GM12872 (cell line): ENCODE data around the gene HHIPL1.

ENCODE experiments used
- TF ChIP-seq, protein P1 (sequence below): IDR thresholded peaks from 3 replicates; pipeline ENCODE4 v1.5.1; 2011; ENCODE audit warnings: low read depth, mild to moderate bottlenecking, low read length, moderate library complexity; ENCODE audit not compliant: insufficient read depth

The HHIPL1 gene

DNA sequence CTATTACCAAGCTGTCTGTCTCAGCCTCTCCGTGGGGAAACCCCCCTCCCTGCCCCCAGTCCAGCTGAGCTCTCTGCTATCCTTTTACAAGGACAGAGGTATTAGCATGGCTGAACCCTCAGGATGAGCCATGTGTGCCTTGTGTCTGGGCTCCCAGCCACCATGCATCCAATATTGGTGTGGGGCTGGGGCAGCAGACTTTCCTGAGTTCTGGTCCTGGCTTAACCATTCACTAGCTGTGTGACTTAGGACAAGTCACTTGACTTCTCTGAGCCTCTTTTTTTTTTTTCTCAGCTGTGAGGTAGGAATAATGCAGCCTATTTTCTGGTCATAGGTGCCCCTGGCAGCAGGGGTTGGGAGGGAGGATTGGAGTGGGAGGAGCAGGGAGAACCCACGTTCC lies 22.1 kb downstream of the HHIPL1 start:
- TF ChIP-seq, protein P1, sequence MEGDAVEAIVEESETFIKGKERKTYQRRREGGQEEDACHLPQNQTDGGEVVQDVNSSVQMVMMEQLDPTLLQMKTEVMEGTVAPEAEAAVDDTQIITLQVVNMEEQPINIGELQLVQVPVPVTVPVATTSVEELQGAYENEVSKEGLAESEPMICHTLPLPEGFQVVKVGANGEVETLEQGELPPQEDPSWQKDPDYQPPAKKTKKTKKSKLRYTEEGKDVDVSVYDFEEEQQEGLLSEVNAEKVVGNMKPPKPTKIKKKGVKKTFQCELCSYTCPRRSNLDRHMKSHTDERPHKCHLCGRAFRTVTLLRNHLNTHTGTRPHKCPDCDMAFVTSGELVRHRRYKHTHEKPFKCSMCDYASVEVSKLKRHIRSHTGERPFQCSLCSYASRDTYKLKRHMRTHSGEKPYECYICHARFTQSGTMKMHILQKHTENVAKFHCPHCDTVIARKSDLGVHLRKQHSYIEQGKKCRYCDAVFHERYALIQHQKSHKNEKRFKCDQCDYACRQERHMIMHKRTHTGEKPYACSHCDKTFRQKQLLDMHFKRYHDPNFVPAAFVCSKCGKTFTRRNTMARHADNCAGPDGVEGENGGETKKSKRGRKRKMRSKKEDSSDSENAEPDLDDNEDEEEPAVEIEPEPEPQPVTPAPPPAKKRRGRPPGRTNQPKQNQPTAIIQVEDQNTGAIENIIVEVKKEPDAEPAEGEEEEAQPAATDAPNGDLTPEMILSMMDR, result no peak

DNA sequence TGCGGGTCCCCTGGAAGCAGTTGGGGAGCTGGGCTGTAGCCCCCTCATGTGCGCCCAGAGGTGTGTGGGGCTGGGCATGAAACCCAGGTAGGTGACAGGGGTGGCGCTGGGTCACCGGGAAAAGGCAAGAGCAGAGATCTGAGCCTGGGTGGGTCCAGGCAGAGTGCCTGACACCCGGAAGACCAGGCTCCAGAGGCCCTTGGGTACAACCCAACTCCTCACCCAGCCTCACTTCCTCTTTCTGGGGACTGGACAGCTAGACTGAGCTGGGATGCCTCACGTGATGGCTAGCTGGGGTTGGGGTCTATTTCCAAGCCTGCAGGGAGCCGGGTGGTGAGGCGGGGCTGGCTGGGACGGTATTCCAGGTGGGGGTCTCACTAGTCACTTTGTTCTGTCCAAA lies 22.9 kb downstream of the HHIPL1 start:
- TF ChIP-seq, protein P1, result no peak

DNA sequence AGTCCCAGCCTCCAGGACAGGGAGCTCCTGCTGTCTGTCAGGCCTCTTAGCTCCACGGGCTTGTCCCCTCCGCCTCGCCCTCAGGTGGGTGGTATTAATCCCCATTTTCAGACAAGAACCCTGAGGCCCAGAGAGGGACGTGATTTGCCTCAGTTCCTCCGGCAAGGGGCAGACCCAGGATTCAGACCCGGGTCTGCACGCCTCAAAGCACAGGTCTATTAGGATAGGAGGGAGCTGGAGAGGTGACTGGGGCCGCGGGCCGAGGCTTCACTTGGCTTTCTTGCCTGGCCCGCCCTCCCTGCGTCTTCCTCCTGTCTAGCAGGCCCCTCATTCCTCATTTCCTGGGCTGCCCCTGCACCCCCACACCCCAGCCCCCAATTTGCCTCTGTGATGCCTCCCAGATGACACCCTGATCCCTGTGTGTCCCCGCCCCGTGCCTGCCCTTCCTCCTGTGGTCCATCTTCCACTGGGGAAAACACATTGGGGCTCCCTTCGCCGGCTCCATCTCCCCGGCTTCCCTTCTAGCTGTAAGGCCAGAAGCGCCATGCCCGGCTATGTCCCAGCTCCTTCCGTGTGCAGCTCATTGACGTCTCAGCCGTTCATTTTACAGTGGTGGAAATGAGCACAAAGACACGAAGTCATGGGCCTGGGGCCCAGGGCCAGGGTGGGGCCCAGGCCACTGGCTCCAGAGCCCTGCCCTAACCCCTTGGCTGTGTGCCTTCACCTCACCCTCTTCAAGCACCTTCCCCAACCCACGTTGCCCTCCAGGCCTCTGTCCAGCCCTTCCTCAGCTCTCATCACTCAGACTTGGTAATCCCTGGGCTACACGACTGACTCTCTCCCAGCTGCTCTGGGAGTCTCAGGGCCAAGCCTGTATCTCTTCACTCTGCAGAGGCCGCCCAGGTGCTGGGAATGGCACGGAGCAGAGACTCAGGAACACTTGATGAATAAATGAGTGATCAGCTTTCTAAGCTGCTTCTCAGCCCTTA lies 23.7 kb downstream of the HHIPL1 start:
- TF ChIP-seq, protein P1, result no peak

DNA sequence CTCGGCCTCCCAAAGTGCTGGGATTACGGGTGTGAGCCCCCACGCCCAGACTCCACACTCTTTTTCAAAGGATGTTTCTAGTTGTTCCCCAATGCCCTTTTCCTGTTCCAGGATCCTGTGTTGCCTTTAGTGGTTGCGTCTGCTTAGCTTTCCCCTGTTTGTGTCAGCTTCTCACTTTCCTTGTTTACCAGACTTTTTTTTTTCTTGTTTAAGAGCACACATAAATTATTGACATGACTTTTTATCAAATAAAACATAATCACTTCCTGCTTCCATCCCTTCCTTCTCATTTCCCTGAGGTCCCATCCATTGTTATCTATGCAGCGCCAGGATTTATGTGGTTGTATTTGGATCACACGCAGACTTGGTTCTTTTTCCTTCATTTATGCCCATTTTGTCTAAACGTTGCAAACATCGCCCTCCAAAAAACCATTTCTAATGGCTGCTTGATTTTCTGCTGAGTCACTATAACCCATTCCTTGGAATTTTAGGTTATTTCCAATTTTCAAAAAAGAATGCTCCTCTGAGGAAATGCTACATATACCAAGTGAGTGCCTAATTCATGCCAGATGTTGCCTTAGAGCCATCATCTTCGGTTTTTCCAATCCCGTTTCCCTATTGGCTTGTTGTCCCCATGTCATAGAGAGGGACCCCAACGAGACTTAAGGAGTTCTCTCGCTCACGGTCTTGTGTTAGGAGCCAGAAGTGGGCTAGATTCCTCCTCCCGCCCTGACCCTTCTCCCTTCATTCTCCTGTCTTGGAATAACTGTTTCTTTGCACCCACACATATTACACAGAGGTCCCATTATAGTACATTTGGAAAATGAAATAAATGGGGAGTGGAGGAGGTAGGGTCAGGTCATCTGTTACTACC lies 25.7 kb downstream of the HHIPL1 start:
- TF ChIP-seq, protein P1, result no peak

DNA sequence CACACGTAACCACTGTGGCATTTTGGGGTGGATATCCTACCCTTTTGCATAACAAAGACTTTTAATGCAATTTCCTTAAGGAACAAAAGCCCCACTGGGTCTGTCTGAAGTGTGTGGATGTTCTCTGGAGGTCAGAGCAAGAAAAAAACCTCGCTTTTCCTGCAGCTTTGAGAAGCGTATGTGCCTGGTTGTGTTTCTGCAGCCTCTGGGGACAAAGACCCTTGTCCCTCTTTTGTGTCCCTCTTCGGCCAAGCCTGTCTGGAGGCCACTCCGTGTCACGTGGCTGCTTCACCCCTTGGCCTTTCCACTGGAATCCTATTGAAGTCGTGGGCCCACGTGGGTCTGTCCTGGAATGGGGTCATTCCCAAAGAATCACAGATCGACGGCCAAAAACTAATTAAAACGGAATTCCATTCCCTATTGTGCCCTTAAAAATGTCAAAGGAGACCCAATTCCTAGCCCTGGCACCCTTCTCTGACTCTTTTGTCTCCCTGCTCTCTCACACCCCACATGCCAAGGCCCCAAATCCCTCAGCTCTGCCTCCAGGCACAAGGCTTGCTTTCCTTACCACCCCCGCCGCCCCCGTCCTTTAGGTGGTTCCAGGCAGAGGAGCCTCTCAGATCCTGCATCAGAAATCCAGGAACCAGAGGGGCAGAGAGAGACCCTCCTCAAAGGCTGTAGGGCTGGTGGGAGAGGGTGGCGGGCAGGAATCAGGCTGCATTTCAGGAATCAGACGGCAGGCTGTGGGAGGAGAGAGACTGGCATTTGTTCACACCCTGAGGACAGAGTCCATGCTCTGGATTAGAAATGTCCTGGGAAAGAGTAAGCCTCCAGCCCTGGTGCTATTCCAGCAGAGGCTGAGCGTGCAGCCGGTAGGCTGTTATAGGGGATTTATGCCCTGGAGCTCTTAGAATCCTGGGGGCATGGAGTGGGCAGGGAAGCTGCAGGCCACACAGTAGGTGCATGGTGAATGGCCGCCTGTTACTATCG lies 26.6 kb downstream of the HHIPL1 start:
- TF ChIP-seq, protein P1, result no peak

DNA sequence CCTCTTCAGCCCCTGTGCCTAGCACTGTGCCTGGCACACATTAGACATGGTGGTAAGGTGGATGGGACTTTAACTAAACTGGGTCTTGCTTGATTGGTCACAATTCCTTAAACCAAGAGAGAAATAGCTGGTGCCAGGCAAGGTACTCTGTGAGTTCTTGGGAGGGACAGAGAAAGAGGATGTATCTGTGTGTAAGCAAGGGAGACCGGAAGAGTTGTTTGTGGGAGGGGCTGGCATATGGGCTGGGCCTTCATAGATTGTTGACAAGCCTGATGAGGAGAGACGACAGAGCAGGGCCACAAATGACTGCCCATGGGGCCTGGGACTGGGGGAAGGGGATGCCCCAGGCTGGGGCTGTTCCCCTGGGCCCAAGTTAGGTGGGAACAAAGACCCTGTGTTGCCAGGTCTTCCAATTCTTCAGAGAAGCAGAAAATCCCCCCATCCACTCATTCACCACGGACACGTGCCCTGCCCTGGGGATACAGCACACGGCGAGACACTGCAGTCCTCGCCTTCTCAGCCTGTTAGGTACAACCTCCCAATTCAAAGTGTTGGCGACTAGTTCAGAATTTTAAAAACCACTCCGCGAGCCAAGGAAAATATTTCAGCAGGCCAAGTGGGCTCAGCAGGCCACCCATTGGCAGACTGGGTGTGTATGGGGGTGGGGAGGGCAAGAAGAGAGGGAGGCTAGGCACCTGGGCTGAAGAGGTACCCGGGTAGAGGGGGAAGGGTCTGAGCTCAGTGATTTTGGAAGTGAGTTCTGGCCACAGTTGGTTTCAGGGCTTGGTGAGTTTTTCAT lies 27.8 kb downstream of the HHIPL1 start:
- TF ChIP-seq, protein P1, result no peak
